ENCODE data around the gene IFFO2. TPM values are rescaled to one million over a fixed set of nuclear protein-coding genes. Genes with fewer than 3 reads are reported as not detected.

Gene IFFO2
- total RNA-seq, 1 donor from 2014 or later, result 3.7 TPM

DNA sequence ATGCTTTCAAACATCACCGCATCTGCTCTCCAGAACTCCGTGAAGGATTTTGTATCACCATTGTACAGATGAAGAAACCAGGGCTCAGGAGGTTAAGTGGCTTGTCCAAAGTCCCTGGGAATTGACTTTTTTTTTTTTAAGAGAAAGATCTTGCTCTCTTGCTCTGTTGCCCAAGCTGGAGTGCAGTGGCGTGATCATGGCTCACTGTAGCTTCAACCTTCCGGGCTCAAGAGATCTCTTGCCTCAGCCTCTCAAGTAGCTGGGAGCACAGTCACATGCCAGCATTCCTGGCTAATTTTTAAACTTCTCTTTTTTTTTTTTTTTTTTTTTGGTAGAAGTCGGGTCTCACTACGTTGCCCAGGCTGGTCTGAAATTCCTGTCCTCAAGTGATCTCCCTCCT, 90.2 kb downstream of the IFFO2 start:
- Histone ChIP-seq H3K27me3 (ENCODE audit: control insufficient read depth in 3 of 3, insufficient read depth in 3 of 3, low read length in 3 of 3) (peaks cover 0 to 6% (median 3%) of the 10 kb centered on the region in 3 donors), H3K27ac (ENCODE audit: low read depth, low read length) (no peak overlapping the region), H3K9me3 (ENCODE audit: control insufficient read depth in 3 of 3, low read length in 3 of 3) (no peaks in the 10 kb centered on the region), H3K4me1 (ENCODE audit: control insufficient read depth in 3 of 3, insufficient read depth in 3 of 3, low read length in 3 of 3) (no peaks in the 10 kb centered on the region), H3K36me3 (ENCODE audit: control insufficient read depth in 3 of 3, insufficient read depth in 3 of 3, low read length in 3 of 3) (peaks cover 0 to under 1% (median 0%) of the 10 kb centered on the region in 3 donors), H3K9ac (ENCODE audit: low read depth in 1 of 3, low read length in 3 of 3) (no peak overlapping the region), H3K4me3 (ENCODE audit: low read length in 3 of 3) (no peak overlapping the region)

DNA sequence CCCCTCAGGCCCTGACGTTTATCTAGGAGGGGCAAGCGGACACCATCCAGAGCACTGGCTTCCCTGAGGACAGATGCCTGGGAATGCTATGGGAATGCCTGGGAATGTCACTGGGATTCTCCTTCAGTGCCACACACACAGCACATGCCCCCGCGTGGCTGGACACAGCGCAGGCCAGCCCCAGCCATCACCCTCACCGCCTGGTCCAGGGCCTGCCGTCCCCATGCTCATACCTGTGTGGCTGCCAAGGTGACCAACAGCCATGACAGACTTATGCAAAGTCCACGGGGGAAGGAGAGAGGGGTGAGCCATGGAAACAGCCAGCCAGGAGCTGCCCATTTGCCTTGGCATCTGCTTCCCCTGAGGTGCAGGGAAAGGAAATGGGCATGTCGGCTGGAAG, 91.3 kb downstream of the IFFO2 start:
- no peak overlapping the region for H3K9ac ChIP-seq (ENCODE audit: low read depth in 1 of 3, low read length in 3 of 3)
- H3K27me3 ChIP-seq (ENCODE audit: control insufficient read depth in 3 of 3, insufficient read depth in 3 of 3, low read length in 3 of 3), result peaks cover 0 to 6% (median 3%) of the 10 kb centered on the region in 3 donors
- no peak overlapping the region for H3K4me3 ChIP-seq (ENCODE audit: low read length in 3 of 3)
- no peaks in the 10 kb centered on the region for H3K9me3 ChIP-seq (ENCODE audit: control insufficient read depth in 3 of 3, low read length in 3 of 3)
- no peaks in the 10 kb centered on the region for H3K36me3 ChIP-seq (ENCODE audit: control insufficient read depth in 3 of 3, insufficient read depth in 3 of 3, low read length in 3 of 3)
- no peaks in the 10 kb centered on the region for H3K4me1 ChIP-seq (ENCODE audit: control insufficient read depth in 3 of 3, insufficient read depth in 3 of 3, low read length in 3 of 3)
- no peak overlapping the region for H3K27ac ChIP-seq (ENCODE audit: low read depth, low read length)

DNA sequence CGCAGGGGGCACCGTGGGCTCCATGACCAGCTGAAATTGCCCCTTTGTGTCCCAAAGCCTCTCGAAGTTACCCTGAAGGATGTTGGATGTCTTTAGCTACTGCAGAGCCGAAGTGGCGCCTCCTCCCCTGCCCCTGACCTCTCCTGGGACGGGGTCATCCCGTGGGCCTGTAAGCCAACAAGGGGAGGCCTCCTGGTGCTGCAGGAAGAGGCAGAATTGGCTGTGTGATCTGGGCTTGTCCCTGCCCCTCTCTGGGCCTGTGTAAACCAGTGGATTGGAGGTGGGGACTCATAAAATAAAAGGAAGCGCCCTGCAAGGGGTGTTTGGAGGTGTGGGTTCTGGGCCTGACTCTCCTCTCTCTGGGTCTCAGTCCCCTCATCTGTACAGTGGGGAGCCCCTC, 94.9 kb downstream of the IFFO2 start:
- Histone ChIP-seq H3K27ac (ENCODE audit: low read depth, low read length) (no peak overlapping the region), H3K9ac (ENCODE audit: low read depth in 1 of 3, low read length in 3 of 3) (no peak overlapping the region), H3K4me3 (ENCODE audit: low read length in 3 of 3) (no peak overlapping the region), H3K9me3 (ENCODE audit: control insufficient read depth in 3 of 3, low read length in 3 of 3) (no peaks in the 10 kb centered on the region), H3K36me3 (ENCODE audit: control insufficient read depth in 3 of 3, insufficient read depth in 3 of 3, low read length in 3 of 3) (no peaks in the 10 kb centered on the region), H3K4me1 (ENCODE audit: control insufficient read depth in 3 of 3, insufficient read depth in 3 of 3, low read length in 3 of 3) (no peaks in the 10 kb centered on the region), H3K27me3 (ENCODE audit: control insufficient read depth in 3 of 3, insufficient read depth in 3 of 3, low read length in 3 of 3) (peaks cover 0 to 6% (median under 1%) of the 10 kb centered on the region in 3 donors)

DNA sequence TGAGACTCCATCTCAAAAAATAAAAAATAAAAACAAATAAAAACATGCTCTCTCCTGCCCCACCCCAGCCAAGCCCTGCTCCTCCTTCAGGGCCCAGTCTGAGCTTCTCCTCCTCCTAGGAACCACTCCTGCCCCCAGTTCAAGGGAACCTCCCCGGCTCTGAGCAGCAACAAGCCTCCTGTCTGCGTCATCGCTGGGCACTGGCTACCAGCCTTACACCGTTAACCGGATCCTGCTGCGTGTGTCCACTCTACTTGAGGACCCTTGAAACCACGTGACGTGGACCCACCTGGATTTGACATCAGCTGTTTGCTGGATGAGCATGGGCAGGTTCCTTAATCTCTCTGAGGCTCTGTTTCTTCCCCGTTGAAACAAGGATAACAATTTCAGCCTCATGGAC, 95.4 kb downstream of the IFFO2 start:
- H3K9ac ChIP-seq (ENCODE audit: low read depth in 1 of 3, low read length in 3 of 3), result no peak overlapping the region
- no peaks in the 10 kb centered on the region for H3K9me3 ChIP-seq (ENCODE audit: control insufficient read depth in 3 of 3, low read length in 3 of 3)
- H3K36me3 ChIP-seq (ENCODE audit: control insufficient read depth in 3 of 3, insufficient read depth in 3 of 3, low read length in 3 of 3), result no peaks in the 10 kb centered on the region
- no peaks in the 10 kb centered on the region for H3K4me1 ChIP-seq (ENCODE audit: control insufficient read depth in 3 of 3, insufficient read depth in 3 of 3, low read length in 3 of 3)
- peaks cover 0 to 6% (median 0%) of the 10 kb centered on the region in 3 donors for H3K27me3 ChIP-seq (ENCODE audit: control insufficient read depth in 3 of 3, insufficient read depth in 3 of 3, low read length in 3 of 3)
- no peak overlapping the region for H3K27ac ChIP-seq (ENCODE audit: low read depth, low read length)
- H3K4me3 ChIP-seq (ENCODE audit: low read length in 3 of 3), result no peak overlapping the region

DNA sequence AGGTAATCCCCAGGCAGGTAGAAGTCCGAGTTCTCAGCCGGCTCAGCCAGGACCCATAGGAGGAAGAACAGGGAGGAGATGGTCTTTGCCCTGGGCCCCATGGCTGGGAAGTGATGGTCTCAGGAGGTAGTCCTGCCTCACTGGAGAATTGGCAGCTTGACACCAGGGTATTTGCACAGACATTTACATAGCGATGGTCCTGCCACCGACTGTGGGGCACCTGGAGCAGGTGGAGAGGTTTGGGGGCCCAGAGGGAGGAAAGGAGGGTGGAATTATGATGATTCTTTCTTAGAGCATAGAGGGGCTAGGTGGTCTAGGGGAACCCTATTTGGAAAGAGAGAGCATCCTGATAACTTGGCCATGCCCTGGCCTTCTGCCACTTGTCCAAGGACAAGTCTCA, 96.9 kb downstream of the IFFO2 start, which contains the start of gene TAS1R2:
TAS1R2 (minus strand) TSS at position 101 of the 400 bp plus-strand sequence; CDS start at position 101, 0 bp downstream.
- H3K36me3 ChIP-seq (ENCODE audit: control insufficient read depth in 3 of 3, insufficient read depth in 3 of 3, low read length in 3 of 3), result no peaks in the 10 kb centered on the region
- H3K9ac ChIP-seq (ENCODE audit: low read depth in 1 of 3, low read length in 3 of 3), result no peak within 1 kb of the TSS
- H3K27me3 ChIP-seq (ENCODE audit: control insufficient read depth in 3 of 3, insufficient read depth in 3 of 3, low read length in 3 of 3), result peaks cover 0 to 9% (median 3%) of the 10 kb centered on the region in 3 donors
- no peak within 1 kb of the TSS for H3K27ac ChIP-seq (ENCODE audit: low read depth, low read length)
- H3K9me3 ChIP-seq (ENCODE audit: control insufficient read depth in 3 of 3, low read length in 3 of 3), result no peaks in the 10 kb centered on the region
- no peaks in the 10 kb centered on the region for H3K4me1 ChIP-seq (ENCODE audit: control insufficient read depth in 3 of 3, insufficient read depth in 3 of 3, low read length in 3 of 3)
- no peak within 1 kb of the TSS for H3K4me3 ChIP-seq (ENCODE audit: low read length in 3 of 3)

DNA sequence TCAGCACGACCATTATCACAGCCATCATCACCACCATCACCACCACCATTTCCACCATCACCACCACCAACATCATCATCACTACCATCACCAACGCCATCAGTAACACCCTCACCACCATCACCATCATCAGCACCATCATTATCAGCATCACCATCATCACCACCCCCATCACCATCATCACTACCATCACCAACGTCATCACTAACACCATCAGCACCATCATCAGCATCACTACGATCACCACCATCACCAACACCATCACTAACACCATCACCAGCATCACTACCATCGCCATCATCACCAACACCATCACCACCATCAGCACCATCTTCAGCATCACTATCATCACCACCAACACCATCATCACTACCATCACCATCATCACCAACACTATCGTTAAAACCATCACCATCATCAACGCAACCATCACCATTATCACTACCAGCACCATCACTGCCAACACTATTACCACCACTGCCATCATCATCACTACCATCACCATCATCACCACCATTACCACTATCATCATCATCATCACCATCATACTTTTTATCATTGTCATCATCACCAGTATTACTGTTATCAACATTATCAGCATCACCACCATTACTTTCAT, 98.3 kb downstream of the IFFO2 start:
- Histone ChIP-seq H3K4me3 (ENCODE audit: low read length in 3 of 3) (no peak overlapping the region), H3K4me1 (ENCODE audit: control insufficient read depth in 3 of 3, insufficient read depth in 3 of 3, low read length in 3 of 3) (no peaks in the 10 kb centered on the region), H3K9me3 (ENCODE audit: control insufficient read depth in 3 of 3, low read length in 3 of 3) (no peaks in the 10 kb centered on the region), H3K36me3 (ENCODE audit: control insufficient read depth in 3 of 3, insufficient read depth in 3 of 3, low read length in 3 of 3) (no peaks in the 10 kb centered on the region), H3K27ac (ENCODE audit: low read depth, low read length) (no peak overlapping the region), H3K9ac (ENCODE audit: low read depth in 1 of 3, low read length in 3 of 3) (no peak overlapping the region), H3K27me3 (ENCODE audit: control insufficient read depth in 3 of 3, insufficient read depth in 3 of 3, low read length in 3 of 3) (peaks cover 0 to 16% (median 10%) of the 10 kb centered on the region in 3 donors)

DNA sequence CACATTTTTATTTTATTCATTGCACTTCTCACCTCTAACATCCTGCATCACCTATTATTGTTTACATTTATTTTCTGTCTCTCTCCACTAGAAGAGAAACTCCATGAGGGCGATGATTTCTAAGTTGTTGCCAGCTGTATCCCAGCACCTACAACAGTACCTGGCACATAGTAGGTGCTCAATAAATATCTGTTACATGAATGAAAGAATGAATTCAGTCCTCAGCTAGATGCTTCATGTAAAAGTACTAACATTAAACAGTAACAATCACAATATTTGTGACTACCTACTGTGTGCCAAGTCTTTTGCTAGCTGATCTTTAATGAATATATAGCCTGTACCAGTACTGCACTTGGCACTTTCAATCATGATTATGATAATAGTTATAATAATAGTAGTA, 100.0 kb downstream of the IFFO2 start:
- Histone ChIP-seq H3K27ac (ENCODE audit: low read depth, low read length) (no peak overlapping the region), H3K9ac (ENCODE audit: low read depth in 1 of 3, low read length in 3 of 3) (no peak overlapping the region), H3K9me3 (ENCODE audit: control insufficient read depth in 3 of 3, low read length in 3 of 3) (no peaks in the 10 kb centered on the region), H3K4me1 (ENCODE audit: control insufficient read depth in 3 of 3, insufficient read depth in 3 of 3, low read length in 3 of 3) (no peaks in the 10 kb centered on the region), H3K4me3 (ENCODE audit: low read length in 3 of 3) (no peak overlapping the region), H3K27me3 (ENCODE audit: control insufficient read depth in 3 of 3, insufficient read depth in 3 of 3, low read length in 3 of 3) (peaks cover 3 to 22% (median 20%) of the 10 kb centered on the region in 3 donors), H3K36me3 (ENCODE audit: control insufficient read depth in 3 of 3, insufficient read depth in 3 of 3, low read length in 3 of 3) (no peaks in the 10 kb centered on the region)

DNA sequence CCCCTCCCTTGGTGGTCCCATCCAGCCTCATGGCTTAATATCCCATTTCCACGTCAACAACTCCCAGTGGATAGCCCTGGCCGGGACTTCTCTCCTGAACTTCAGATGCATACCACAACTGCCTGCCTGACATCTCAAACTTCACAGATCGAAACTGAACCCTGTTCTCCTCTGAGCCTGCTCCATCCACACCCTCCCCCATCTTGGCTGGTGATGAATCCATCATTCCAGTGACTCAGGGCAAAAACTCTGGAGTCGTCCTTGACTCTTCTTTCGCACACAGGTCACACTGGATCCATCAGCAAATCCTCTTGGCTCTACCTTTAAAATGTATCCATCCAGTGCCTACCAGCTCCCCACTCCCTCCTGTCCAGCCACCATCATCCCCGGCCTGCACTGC, 100.9 kb downstream of the IFFO2 start:
- Histone ChIP-seq H3K9ac (ENCODE audit: low read depth in 1 of 3, low read length in 3 of 3) (no peak overlapping the region), H3K27ac (ENCODE audit: low read depth, low read length) (no peak overlapping the region), H3K4me1 (ENCODE audit: control insufficient read depth in 3 of 3, insufficient read depth in 3 of 3, low read length in 3 of 3) (no peaks in the 10 kb centered on the region), H3K9me3 (ENCODE audit: control insufficient read depth in 3 of 3, low read length in 3 of 3) (no peaks in the 10 kb centered on the region), H3K27me3 (ENCODE audit: control insufficient read depth in 3 of 3, insufficient read depth in 3 of 3, low read length in 3 of 3) (peaks cover 4 to 29% (median 23%) of the 10 kb centered on the region in 3 donors), H3K36me3 (ENCODE audit: control insufficient read depth in 3 of 3, insufficient read depth in 3 of 3, low read length in 3 of 3) (no peaks in the 10 kb centered on the region), H3K4me3 (ENCODE audit: low read length in 3 of 3) (no peak overlapping the region)

DNA sequence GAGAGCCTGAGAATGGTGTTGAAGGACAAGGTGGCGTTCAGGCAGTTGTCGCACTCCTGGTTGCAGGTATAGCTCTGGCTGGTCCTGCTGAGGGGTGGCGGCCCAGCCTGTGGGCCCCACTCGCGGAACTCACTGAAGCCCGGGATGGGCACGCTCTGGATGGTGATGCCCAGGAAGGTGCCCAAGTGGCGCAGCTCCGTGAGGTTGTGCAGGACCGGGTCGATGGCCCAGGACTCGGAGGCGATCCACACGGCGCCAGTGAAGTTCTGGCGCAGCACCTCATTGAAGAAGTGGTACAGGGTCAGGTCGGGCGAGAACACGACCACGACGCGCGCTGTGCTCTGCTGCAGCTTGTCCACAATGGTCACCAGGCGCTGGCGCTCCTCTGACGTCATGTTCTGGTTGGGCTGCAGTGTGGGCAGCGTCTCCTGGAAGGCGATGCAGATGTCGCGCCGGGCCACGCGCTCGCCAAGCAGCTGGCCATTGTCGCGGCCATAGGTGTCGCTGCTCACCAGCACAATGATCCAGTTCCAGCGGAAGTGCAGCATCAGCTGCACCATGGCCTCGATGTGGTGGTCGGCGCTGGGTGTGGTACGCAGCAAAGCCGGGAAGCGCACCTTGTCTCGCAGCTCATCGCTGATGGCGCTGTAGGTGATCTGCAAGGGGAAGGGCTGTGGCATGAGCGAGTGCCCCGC, 102.0 kb downstream of the IFFO2 start:
- no peak overlapping the region for H3K27ac ChIP-seq (ENCODE audit: low read depth, low read length)
- no peaks in the 10 kb centered on the region for H3K36me3 ChIP-seq (ENCODE audit: control insufficient read depth in 3 of 3, insufficient read depth in 3 of 3, low read length in 3 of 3)
- no peak overlapping the region for H3K4me3 ChIP-seq (ENCODE audit: low read length in 3 of 3)
- H3K9ac ChIP-seq (ENCODE audit: low read depth in 1 of 3, low read length in 3 of 3), result no peak overlapping the region
- H3K9me3 ChIP-seq (ENCODE audit: control insufficient read depth in 3 of 3, low read length in 3 of 3), result no peaks in the 10 kb centered on the region
- no peaks in the 10 kb centered on the region for H3K4me1 ChIP-seq (ENCODE audit: control insufficient read depth in 3 of 3, insufficient read depth in 3 of 3, low read length in 3 of 3)
- H3K27me3 ChIP-seq (ENCODE audit: control insufficient read depth in 3 of 3, insufficient read depth in 3 of 3, low read length in 3 of 3), result peaks cover 8 to 34% (median 31%) of the 10 kb centered on the region in 3 donors

Measured in skeletal muscle tissue (tissue), 4 donors.